NCI-H774 (cell line): ENCODE data around the gene HLA-G.
"Not testable (repeated sequence)": the region's sequence is repeated elsewhere in the genome, so short reads cannot be mapped to it uniquely, and the experiment has no call there.

Experiments
- DNase-seq: peaks from one replicate; lab custom pipeline; 2025; lab: John Stamatoyannopoulos, UW

Gene HLA-G

GRCh38 chr6:29827579-29828470, at the start of gene HLA-G:
Gene HLA-G (plus strand): TSS chr6:29827825. CDS start chr6:29827845, 20 bp downstream.
- no peak for DNase-seq

- DNase-seq, result not testable (repeated sequence)
These were observed 47.5 kb upstream of the HLA-G start for GRCh38 chr6:29780019-29780698.

GRCh38 chr6:29789176-29789575, 38.4 kb upstream of the HLA-G start:
- DNase-seq, result no peak

GRCh38 chr6:29790626-29791025, 37.0 kb upstream of the HLA-G start:
- no peak for DNase-seq

GRCh38 chr6:29791162-29791561, 36.5 kb upstream of the HLA-G start:
- no peak for DNase-seq

- no peak for DNase-seq
These were observed 35.9 kb upstream of the HLA-G start for GRCh38 chr6:29791786-29792122.

- no peak for DNase-seq
These were observed 35.2 kb upstream of the HLA-G start for GRCh38 chr6:29792123-29793035.

GRCh38 chr6:29793036-29793356, 34.6 kb upstream of the HLA-G start:
- DNase-seq, result no peak

GRCh38 chr6:29793796-29794195, 33.8 kb upstream of the HLA-G start:
- no peak for DNase-seq

GRCh38 chr6:29796026-29796425, 31.6 kb upstream of the HLA-G start:
- no peak for DNase-seq

- DNase-seq, result no peak
These were observed 30.5 kb upstream of the HLA-G start for GRCh38 chr6:29797135-29797534.

GRCh38 chr6:29797966-29798365, 29.7 kb upstream of the HLA-G start:
- no peak for DNase-seq

- no peak for DNase-seq
These were observed 27.4 kb upstream of the HLA-G start for GRCh38 chr6:29800254-29800653.

- DNase-seq, result no peak
These were observed 21.2 kb upstream of the HLA-G start for GRCh38 chr6:29806387-29806786.

GRCh38 chr6:29809249-29809648, 18.4 kb upstream of the HLA-G start:
- DNase-seq, result no peak

GRCh38 chr6:29810371-29810770, 17.3 kb upstream of the HLA-G start:
- DNase-seq, result no peak

GRCh38 chr6:29811377-29811776, 16.2 kb upstream of the HLA-G start:
- no peak for DNase-seq

- no peak for DNase-seq
These were observed 14.6 kb upstream of the HLA-G start for GRCh38 chr6:29813066-29813465.

GRCh38 chr6:29813809-29814208, 13.8 kb upstream of the HLA-G start:
- DNase-seq, result no peak

GRCh38 chr6:29814379-29815117, 13.1 kb upstream of the HLA-G start:
- no peak for DNase-seq

GRCh38 chr6:29815118-29815750, 12.4 kb upstream of the HLA-G start:
- no peak for DNase-seq
